A549 (cell line): Measurements from ENCODE around the gene HDHD3.

ENCODE experiments used
- CHD4 ChIP-seq: fragments of 200-600 bp; sonication (generic); IDR thresholded peaks from 2 replicates; pipeline ENCODE4 v1.6.1; 2016; ENCODE audit warnings: antibody characterized with exemption, mild to moderate bottlenecking, borderline replicate concordance
- ESRRA ChIP-seq: fragments of 150-350 bp; IDR thresholded peaks from 2 replicates; pipeline ENCODE4 v1.6.1; 2014; ENCODE audit warnings: mild to moderate bottlenecking, low read length, borderline replicate concordance
- HDAC2 ChIP-seq: fragments of 200-600 bp; sonication (generic); IDR thresholded peaks from 2 replicates; pipeline ENCODE4 v1.6.1; 2016
- JUNB ChIP-seq: fragments of >200 bp; sonication (Bioruptor Twin); formaldehyde crosslinking; IDR thresholded peaks from 2 replicates; pipeline ENCODE4 v1.6.1; 2016
- POLR2A ChIP-seq: IDR thresholded peaks from 2 replicates; pipeline ENCODE4 v1.6.1; 2012; ENCODE audit warnings: mild to moderate bottlenecking, low read length
- RFX5 ChIP-seq: fragments of 450-650 bp; IDR thresholded peaks from 2 replicates; pipeline ENCODE4 v1.7.1; 2014; ENCODE audit warnings: antibody characterized with exemption, mild to moderate bottlenecking, moderate library complexity
- TF ChIP-seq, protein P1 (sequence below): fragments of 200-600 bp; sonication (generic); IDR thresholded peaks from 2 replicates; pipeline ENCODE4 v1.6.1; 2016; ENCODE audit warnings: antibody characterized with exemption, mild to moderate bottlenecking, moderate library complexity
- TF ChIP-seq, protein P2 (sequence below): fragments of >200 bp; sonication (Bioruptor Twin); formaldehyde crosslinking; IDR thresholded peaks from 2 replicates; pipeline ENCODE4 v1.6.1; 2016
- TF ChIP-seq, protein P3 (sequence below): IDR thresholded peaks from 2 replicates; pipeline ENCODE4 v1.6.1; 2012
- TF ChIP-seq, protein P4 (sequence below): fragments of >200 bp; sonication (Bioruptor Twin); formaldehyde crosslinking; IDR thresholded peaks from 3 replicates; pipeline ENCODE4 v1.5.1; 2016

DNA sequence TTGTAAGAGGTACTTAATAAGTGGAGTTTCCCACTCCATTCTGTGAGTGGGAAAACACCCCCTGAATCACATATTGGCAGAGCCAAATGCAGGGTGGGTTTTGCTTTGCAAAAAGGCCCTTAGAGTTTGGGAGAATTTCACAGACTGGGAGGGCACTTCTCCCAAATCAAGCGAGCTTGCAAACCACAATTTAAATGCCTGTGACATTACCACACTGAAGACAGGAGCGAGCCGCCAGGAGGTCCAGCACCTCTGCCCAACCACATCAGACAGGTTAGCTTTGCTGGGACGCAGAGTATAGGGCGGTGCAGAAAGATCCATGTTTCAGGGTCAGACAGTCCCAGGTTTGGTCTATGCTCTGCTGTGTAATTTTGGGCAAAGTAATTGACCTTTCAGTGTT lies 22.0 kb upstream of the HDHD3 start:
- TF ChIP-seq, protein P1, sequence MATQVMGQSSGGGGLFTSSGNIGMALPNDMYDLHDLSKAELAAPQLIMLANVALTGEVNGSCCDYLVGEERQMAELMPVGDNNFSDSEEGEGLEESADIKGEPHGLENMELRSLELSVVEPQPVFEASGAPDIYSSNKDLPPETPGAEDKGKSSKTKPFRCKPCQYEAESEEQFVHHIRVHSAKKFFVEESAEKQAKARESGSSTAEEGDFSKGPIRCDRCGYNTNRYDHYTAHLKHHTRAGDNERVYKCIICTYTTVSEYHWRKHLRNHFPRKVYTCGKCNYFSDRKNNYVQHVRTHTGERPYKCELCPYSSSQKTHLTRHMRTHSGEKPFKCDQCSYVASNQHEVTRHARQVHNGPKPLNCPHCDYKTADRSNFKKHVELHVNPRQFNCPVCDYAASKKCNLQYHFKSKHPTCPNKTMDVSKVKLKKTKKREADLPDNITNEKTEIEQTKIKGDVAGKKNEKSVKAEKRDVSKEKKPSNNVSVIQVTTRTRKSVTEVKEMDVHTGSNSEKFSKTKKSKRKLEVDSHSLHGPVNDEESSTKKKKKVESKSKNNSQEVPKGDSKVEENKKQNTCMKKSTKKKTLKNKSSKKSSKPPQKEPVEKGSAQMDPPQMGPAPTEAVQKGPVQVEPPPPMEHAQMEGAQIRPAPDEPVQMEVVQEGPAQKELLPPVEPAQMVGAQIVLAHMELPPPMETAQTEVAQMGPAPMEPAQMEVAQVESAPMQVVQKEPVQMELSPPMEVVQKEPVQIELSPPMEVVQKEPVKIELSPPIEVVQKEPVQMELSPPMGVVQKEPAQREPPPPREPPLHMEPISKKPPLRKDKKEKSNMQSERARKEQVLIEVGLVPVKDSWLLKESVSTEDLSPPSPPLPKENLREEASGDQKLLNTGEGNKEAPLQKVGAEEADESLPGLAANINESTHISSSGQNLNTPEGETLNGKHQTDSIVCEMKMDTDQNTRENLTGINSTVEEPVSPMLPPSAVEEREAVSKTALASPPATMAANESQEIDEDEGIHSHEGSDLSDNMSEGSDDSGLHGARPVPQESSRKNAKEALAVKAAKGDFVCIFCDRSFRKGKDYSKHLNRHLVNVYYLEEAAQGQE, result no peak
- TF ChIP-seq POLR2A (no peak), CHD4 (no peak), RFX5 (no peak), ESRRA (no peak), HDAC2 (no peak), JUNB (no peak)
- TF ChIP-seq, protein P2, sequence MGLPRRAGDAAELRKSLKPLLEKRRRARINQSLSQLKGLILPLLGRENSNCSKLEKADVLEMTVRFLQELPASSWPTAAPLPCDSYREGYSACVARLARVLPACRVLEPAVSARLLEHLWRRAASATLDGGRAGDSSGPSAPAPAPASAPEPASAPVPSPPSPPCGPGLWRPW, result no peak
- TF ChIP-seq, protein P3, sequence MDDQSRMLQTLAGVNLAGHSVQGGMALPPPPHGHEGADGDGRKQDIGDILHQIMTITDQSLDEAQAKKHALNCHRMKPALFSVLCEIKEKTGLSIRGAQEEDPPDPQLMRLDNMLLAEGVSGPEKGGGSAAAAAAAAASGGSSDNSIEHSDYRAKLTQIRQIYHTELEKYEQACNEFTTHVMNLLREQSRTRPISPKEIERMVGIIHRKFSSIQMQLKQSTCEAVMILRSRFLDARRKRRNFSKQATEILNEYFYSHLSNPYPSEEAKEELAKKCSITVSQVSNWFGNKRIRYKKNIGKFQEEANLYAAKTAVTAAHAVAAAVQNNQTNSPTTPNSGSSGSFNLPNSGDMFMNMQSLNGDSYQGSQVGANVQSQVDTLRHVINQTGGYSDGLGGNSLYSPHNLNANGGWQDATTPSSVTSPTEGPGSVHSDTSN, result no peak
- TF ChIP-seq, protein P4, sequence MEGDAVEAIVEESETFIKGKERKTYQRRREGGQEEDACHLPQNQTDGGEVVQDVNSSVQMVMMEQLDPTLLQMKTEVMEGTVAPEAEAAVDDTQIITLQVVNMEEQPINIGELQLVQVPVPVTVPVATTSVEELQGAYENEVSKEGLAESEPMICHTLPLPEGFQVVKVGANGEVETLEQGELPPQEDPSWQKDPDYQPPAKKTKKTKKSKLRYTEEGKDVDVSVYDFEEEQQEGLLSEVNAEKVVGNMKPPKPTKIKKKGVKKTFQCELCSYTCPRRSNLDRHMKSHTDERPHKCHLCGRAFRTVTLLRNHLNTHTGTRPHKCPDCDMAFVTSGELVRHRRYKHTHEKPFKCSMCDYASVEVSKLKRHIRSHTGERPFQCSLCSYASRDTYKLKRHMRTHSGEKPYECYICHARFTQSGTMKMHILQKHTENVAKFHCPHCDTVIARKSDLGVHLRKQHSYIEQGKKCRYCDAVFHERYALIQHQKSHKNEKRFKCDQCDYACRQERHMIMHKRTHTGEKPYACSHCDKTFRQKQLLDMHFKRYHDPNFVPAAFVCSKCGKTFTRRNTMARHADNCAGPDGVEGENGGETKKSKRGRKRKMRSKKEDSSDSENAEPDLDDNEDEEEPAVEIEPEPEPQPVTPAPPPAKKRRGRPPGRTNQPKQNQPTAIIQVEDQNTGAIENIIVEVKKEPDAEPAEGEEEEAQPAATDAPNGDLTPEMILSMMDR, result no peak
